Activated T-cell treated with anti-CD3 and anti-CD28 coated beads for 48 hours (primary cell): Measurements from ENCODE around the gene SLC35F3.
"Not testable (repeated sequence)": the region's sequence is repeated elsewhere in the genome, so short reads cannot be mapped to it uniquely, and the experiment has no call there.

ENCODE experiments used
- DNase-seq: peaks from one replicate; pipeline ENCODE4 v3.0.0-alpha.2; 2020; ENCODE audit warnings: low read depth

Gene SLC35F3

GRCh38 chr1:234107416-234108021, 203.0 kb downstream of the SLC35F3 start:
- no peak for DNase-seq

- DNase-seq = no peak
Measured at GRCh38 chr1:234108921-234109320, 204.4 kb downstream of the SLC35F3 start.

GRCh38 chr1:234109840-234110239, 205.4 kb downstream of the SLC35F3 start:
- DNase-seq = no peak

- no peak for DNase-seq
Measured at GRCh38 chr1:234111458-234112142, 207.1 kb downstream of the SLC35F3 start.

- DNase-seq = no peak
Measured at GRCh38 chr1:234114648-234115307, 210.3 kb downstream of the SLC35F3 start.

GRCh38 chr1:234118911-234119310, 214.4 kb downstream of the SLC35F3 start:
- no peak for DNase-seq

GRCh38 chr1:234119431-234119830, 215.0 kb downstream of the SLC35F3 start:
- no peak for DNase-seq

- no peak for DNase-seq
Measured at GRCh38 chr1:234120327-234120944, 216.0 kb downstream of the SLC35F3 start.

GRCh38 chr1:234121659-234122058, 217.2 kb downstream of the SLC35F3 start:
- DNase-seq = not testable (repeated sequence)

GRCh38 chr1:234122571-234122970, 218.1 kb downstream of the SLC35F3 start:
- DNase-seq = not testable (repeated sequence)

- no peak for DNase-seq
Measured at GRCh38 chr1:234123867-234124266, 219.4 kb downstream of the SLC35F3 start.

GRCh38 chr1:234125283-234125682, 220.8 kb downstream of the SLC35F3 start:
- peak; percentile 30 for DNase-seq

GRCh38 chr1:234125714-234126113, 221.2 kb downstream of the SLC35F3 start:
- no peak for DNase-seq

- no peak for DNase-seq
Measured at GRCh38 chr1:234127026-234127671, 222.7 kb downstream of the SLC35F3 start.

GRCh38 chr1:234132795-234133194, 228.3 kb downstream of the SLC35F3 start:
- no peak for DNase-seq

- no peak for DNase-seq
Measured at GRCh38 chr1:234134878-234135277, 230.4 kb downstream of the SLC35F3 start.

- no peak for DNase-seq
Measured at GRCh38 chr1:234135501-234135900, 231.0 kb downstream of the SLC35F3 start.

GRCh38 chr1:234136073-234136472, 231.6 kb downstream of the SLC35F3 start:
- DNase-seq = no peak

GRCh38 chr1:234139966-234140365, 235.5 kb downstream of the SLC35F3 start:
- no peak for DNase-seq

- no peak for DNase-seq
Measured at GRCh38 chr1:234140388-234140787, 235.9 kb downstream of the SLC35F3 start.

- DNase-seq = no peak
Measured at GRCh38 chr1:234141006-234141405, 236.5 kb downstream of the SLC35F3 start.

GRCh38 chr1:234143681-234144080, 239.2 kb downstream of the SLC35F3 start:
- DNase-seq = no peak
